HUES6 (cell line): ENCODE measurements around the gene FBXO39.
"Not testable (repeated sequence)": the region's sequence is repeated elsewhere in the genome, so short reads cannot be mapped to it uniquely, and the experiment has no call there.

ENCODE experiments used
- H3K27ac ChIP-seq: 2 replicates; pipeline ENCODE4 v1.7.0; 2013; ENCODE audit warnings: low read depth, mild to moderate bottlenecking, low read length, inconsistent platforms
- H3K27me3 ChIP-seq: 2 replicates; pipeline ENCODE4 v1.6.1; 2013; ENCODE audit warnings: low read length; ENCODE audit not compliant: control insufficient read depth, insufficient read depth
- H3K36me3 ChIP-seq: 2 replicates; pipeline ENCODE4 v1.6.1; 2013; ENCODE audit warnings: low read length; ENCODE audit not compliant: control insufficient read depth, insufficient read depth
- H3K4me1 ChIP-seq: 2 replicates; pipeline ENCODE4 v1.6.1; 2013; ENCODE audit warnings: low read length; ENCODE audit not compliant: control insufficient read depth, insufficient read depth
- H3K4me3 ChIP-seq: 2 replicates; pipeline ENCODE4 v1.5.1; 2013; ENCODE audit warnings: low read depth, low read length
- H3K9ac ChIP-seq: one replicate; pipeline ENCODE4 v1.6.1; 2013; ENCODE audit warnings: mild to moderate bottlenecking, low read length
- H3K9me3 ChIP-seq: 2 replicates; pipeline ENCODE4 v1.6.1; 2013; ENCODE audit warnings: low read depth, low read length; ENCODE audit not compliant: control insufficient read depth, insufficient read depth

FBXO39 gene

DNA sequence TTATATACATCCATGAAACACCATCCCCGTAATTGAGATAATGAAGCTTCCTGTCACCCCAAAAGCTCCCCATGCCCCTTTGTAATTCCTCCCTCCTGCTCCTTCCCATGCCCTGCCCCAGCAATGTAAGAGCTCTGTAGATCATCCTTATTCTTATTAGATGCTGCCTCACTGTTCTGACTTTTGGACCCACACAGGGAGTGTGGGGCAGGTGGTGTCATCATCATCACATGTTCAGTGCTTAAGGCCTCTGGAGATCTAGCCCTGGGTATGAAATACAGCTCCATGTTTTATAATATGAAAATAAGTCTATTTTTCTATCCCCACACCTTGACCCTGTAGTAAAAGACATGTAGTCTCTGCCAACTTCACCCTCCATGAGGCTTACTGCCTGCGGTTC, 18.3 kb upstream of the FBXO39 start:
- no peaks in the 10 kb centered on the region for H3K36me3 ChIP-seq
- no peaks in the 10 kb centered on the region for H3K9me3 ChIP-seq
- no peak overlapping the region for H3K9ac ChIP-seq
- H3K27ac ChIP-seq, result no peak overlapping the region
- no peaks in the 10 kb centered on the region; the same call in 1 of the 2 replicates for H3K27me3 ChIP-seq
- H3K4me3 ChIP-seq, result no peak overlapping the region
- peaks cover 23% of the 10 kb centered on the region for H3K4me1 ChIP-seq

DNA sequence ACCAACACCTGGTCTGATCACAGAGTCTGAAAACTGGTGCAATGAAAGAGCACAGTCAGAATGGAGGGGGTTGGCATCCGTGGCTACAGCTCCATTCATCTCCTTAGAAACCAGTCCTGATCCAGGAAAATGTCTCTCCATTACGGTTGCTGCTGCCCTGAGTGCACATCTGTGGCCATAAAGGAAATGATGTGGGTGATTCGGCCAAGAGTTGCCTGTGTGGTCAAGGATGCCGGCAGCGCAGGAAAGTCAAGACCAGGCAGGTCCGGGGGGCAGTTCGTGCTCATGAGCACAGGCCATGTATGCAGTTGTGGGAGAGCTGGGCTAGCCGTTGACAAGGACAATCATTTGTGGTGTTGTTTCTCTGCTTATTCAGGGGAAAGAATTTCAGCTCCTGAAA, 14.2 kb upstream of the FBXO39 start:
- H3K9ac ChIP-seq, result no peak overlapping the region
- no peak overlapping the region for H3K4me3 ChIP-seq
- H3K27ac ChIP-seq, result no peak overlapping the region

DNA sequence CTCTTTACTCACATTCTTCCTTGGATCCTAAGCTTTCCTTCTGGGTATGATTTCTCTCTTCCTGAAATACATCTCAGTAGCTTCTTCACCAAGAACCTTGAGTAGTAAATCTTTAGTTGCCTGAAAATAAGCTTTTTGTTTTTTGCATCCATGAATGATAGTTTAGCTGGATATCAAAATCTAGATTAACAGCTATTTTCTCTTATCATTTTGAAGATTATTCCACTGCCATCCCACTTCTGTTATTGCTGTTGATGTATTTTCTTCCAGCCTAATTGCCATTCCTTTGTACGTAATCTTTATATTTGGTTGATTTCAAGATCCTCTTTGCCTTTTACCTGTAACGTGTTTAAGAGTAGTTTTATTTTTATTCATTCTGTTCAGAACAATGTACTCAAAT, 7.6 kb upstream of the FBXO39 start:
- peaks cover 21% of the 10 kb centered on the region; the same call in 1 of the 2 replicates for H3K27me3 ChIP-seq
- no peak overlapping the region for H3K4me3 ChIP-seq
- no peak overlapping the region for H3K27ac ChIP-seq
- H3K36me3 ChIP-seq, result no peaks in the 10 kb centered on the region
- H3K4me1 ChIP-seq, result no peaks in the 10 kb centered on the region
- H3K9ac ChIP-seq, result no peak overlapping the region
- peaks cover 13% of the 10 kb centered on the region; the same call in 1 of the 2 replicates for H3K9me3 ChIP-seq

More for the DNA sequence above, 14.2 kb upstream of the FBXO39 start:
- H3K9me3 ChIP-seq, result no peaks in the 10 kb centered on the region
- H3K27me3 ChIP-seq, result peaks cover 9% of the 10 kb centered on the region; the same call in 1 of the 2 replicates
- H3K4me1 ChIP-seq, result peaks cover 9% of the 10 kb centered on the region
- H3K36me3 ChIP-seq, result no peaks in the 10 kb centered on the region

DNA sequence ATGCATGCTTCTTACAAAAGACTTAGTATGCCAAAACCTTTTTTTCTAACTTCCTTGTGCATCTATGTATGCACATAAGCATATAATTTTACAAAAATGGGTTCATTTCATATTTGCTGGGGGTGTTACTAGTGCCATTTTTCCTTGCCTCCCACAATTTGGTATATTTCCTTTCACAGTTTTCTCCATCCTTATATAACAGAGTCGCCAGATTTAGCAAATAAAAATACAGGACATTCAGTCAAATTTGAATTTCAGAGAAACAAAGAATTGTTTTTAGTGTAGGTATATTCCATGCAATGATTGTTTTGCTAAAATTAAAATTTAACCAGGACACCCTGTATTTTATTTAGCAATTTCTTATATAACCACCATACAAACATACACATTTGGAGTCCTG, 4.0 kb upstream of the FBXO39 start:
- Histone ChIP-seq H3K27me3 (peaks cover 39% of the 10 kb centered on the region), H3K27ac (no peak overlapping the region), H3K4me1 (no peaks in the 10 kb centered on the region), H3K9ac (no peak overlapping the region), H3K36me3 (no peaks in the 10 kb centered on the region), H3K9me3 (peaks cover 13% of the 10 kb centered on the region; the same call in 1 of the 2 replicates), H3K4me3 (no peak overlapping the region)

DNA sequence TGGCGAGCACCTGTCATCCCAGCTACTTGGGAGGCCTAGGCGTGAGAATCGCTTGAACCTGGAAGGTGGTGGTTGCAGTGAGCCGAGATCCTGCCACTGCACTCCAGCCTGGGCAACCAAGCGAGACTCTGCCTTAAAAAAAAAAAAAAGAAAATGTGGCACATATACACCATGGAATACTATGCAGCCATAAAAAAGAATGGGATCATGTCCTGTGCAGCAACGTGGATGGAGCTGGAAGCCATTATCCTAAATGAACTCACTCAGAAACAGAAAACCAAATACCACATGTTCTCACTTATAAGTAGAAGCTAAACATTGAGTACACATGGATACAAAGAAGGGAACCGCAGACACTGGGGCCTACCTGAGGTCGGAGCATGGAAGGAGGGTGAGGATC, 1.1 kb upstream of the FBXO39 start:
- not testable (repeated sequence) for H3K4me1 ChIP-seq, H3K9me3 ChIP-seq, H3K4me3 ChIP-seq, H3K27ac ChIP-seq, H3K9ac ChIP-seq, H3K36me3 ChIP-seq
- H3K27me3 ChIP-seq, result peaks cover 65% of the 10 kb centered on the region

DNA sequence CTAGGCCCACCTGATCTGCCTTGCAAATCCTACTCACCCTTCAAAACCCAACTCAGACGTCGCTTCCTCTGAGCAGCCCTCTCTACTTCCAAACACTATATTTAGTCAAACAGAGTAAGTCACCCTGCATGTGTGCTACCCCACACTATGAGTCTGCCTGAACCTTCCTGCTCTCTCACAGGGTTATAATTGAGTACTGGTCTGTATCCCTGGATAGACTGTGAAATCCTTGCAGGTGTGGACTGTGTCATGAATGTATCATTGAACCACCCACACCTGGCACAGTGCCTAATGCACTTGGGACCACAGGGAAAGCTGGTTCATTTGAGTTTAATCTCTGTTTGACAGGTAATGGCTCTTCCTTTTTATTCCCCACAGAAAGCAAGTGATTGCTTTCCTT, 3.4 kb downstream of the FBXO39 start:
- no peaks in the 10 kb centered on the region for H3K36me3 ChIP-seq
- no peaks in the 10 kb centered on the region for H3K9me3 ChIP-seq
- H3K4me3 ChIP-seq, result no peak overlapping the region
- H3K27ac ChIP-seq, result no peak overlapping the region
- H3K4me1 ChIP-seq, result no peaks in the 10 kb centered on the region
- H3K9ac ChIP-seq, result no peak overlapping the region
- H3K27me3 ChIP-seq, result peaks cover 69% of the 10 kb centered on the region

DNA sequence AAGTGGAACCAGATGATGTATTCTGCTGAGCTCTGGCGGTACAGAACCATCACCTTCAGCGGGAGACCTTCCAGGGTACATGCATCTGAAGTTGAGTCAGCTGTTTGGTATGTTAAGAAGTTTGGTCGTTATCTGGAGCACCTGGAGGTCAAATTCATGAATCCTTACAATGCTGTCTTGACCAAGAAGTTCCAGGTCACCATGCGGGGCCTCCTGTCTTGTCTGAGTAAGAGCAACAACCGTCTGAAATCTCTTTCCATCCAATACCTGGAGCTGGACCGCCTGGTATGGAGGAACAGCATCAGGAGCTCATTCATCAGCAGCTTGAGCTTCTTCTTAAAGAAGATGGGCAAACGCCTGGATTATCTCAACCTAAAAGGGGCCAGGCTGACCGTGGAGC, 4.0 kb downstream of the FBXO39 start:
- Histone ChIP-seq H3K4me1 (no peaks in the 10 kb centered on the region), H3K27me3 (peaks cover 64% of the 10 kb centered on the region), H3K4me3 (no peak overlapping the region), H3K27ac (no peak overlapping the region), H3K9ac (no peak overlapping the region), H3K9me3 (no peaks in the 10 kb centered on the region), H3K36me3 (no peaks in the 10 kb centered on the region)

DNA sequence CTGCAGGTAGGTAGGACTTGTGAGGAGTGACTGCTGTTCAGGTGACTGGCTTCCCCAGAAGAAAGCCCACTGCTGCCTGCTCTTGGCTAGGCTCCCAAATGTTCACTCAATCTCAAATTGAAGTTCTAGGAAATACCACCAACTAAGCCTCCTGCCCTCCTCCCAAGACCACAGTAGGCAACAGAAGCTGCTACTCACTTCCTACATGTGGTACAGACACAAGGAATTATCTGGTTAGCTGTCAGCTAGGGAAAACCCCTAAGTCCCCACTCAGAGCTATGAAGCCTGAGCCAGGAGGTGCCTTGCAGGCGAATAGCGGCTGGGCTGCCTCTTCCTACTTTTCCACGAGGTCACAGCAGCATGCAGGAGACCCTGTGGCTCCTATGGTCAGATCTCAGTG, 4.9 kb downstream of the FBXO39 start:
- H3K9ac ChIP-seq, result no peak overlapping the region
- H3K27me3 ChIP-seq, result peaks cover 55% of the 10 kb centered on the region
- no peaks in the 10 kb centered on the region for H3K36me3 ChIP-seq

DNA sequence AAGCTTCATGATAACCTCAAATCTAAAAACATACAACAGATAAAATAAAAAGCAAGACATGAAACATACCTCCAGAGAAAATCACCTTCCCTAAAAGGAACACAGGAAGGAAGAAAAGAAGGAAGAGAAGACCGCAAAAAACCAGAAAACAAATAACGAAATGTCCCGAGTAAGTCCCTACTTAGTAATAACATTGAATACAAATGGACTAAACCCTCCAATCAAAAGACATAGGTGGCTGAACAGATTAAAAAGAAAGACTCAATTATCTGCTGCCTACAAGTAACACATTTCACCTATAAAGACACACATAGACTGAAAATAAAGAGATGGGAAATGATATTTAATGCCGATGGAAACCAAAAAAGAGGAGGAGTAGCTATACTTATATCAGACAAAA, 6.2 kb downstream of the FBXO39 start:
- H3K9ac ChIP-seq, result no peak overlapping the region
- no peak overlapping the region for H3K27ac ChIP-seq
- no peaks in the 10 kb centered on the region for H3K36me3 ChIP-seq
- no peaks in the 10 kb centered on the region for H3K9me3 ChIP-seq
- H3K4me3 ChIP-seq, result no peak overlapping the region
- H3K4me1 ChIP-seq, result no peaks in the 10 kb centered on the region
- peaks cover 49% of the 10 kb centered on the region for H3K27me3 ChIP-seq

More for the DNA sequence above, 4.9 kb downstream of the FBXO39 start:
- Histone ChIP-seq H3K9me3 (no peaks in the 10 kb centered on the region), H3K4me3 (no peak overlapping the region), H3K4me1 (no peaks in the 10 kb centered on the region), H3K27ac (no peak overlapping the region)

DNA sequence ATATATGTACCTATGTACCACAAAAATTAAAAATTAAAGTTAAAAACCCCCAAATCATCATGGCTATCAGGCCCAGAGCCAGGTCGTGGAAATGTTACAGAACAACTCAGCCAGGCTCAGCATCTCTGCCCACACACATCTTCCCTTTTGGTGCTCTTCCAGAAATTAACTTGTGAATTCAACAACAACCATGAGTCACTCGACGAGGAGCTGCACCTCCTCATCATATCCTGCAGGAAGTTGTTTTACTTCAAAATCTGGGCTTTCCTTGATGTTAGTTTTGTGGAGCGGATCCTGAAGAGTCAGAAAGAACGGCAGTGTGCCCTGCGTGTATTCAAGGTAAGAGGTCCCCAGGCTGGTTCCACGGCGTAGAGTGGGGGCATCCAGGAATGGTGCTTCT, 10.6 kb downstream of the FBXO39 start:
- Histone ChIP-seq H3K27me3 (peaks cover 31% of the 10 kb centered on the region), H3K27ac (no peak overlapping the region), H3K9ac (no peak overlapping the region)

DNA sequence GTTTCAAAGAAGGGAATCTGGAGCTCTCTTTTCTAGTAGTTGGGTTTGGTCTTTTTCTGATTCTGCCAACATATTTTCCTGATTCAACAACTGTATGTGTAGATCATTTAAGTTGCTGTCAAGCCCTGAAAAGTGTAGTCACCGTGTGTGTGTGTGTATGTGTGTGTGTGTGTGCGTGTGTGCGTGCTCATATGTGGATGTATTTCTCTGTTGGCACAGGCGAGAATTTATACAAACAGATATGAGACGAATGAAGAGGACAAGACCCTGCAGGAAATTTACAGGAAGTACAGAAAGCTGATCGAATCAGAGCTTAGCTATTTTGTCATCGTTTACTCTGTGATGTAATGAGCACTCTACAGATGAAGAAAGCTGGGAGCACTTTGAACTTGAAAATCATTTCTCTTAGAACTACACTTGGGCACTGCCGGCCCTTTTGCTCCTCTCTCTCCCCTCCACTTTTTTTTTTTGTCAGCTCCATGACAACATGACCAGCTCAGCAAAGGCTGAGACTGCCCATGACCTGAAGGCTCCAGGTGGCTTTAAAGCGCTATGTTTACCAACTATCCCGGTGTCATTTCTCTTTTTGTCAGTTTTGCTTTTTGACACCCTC, 11.2 kb downstream of the FBXO39 start:
- H3K27ac ChIP-seq, result no peak overlapping the region
- peaks cover 30% of the 10 kb centered on the region for H3K27me3 ChIP-seq
- H3K9me3 ChIP-seq, result no peaks in the 10 kb centered on the region
- H3K36me3 ChIP-seq, result no peaks in the 10 kb centered on the region
- H3K4me1 ChIP-seq, result no peaks in the 10 kb centered on the region
- no peak overlapping the region for H3K9ac ChIP-seq
- H3K4me3 ChIP-seq, result no peak overlapping the region

More for the DNA sequence above, 10.6 kb downstream of the FBXO39 start:
- H3K4me1 ChIP-seq, result no peaks in the 10 kb centered on the region
- no peaks in the 10 kb centered on the region for H3K9me3 ChIP-seq
- no peaks in the 10 kb centered on the region for H3K36me3 ChIP-seq
- H3K4me3 ChIP-seq, result no peak overlapping the region
